Measurements from ENCODE around the gene ZNF438. TPM values are rescaled to one million over a fixed set of nuclear protein-coding genes. Genes with fewer than 3 reads are reported as not detected.

ZNF438 gene
- total and polyA plus RNA-seq, 10 of the 15 experiments (the other 5 are each of a cell fraction or from before 2014, with no cell fraction given), result 0.93 to 5.2 (median 1.9) TPM

GRCh38 chr10:30829901-30830300 is 201.8 kb downstream of the ZNF438 start:
- CTCF ChIA-PET, result interaction anchor here (1.2 kb wide), 1 partner anchor 10 kb away, joined by 3 read pairs; no protein-coding TSS in a partner anchor

More at GRCh38 chr10:30829901-30830300, 201.8 kb downstream of the ZNF438 start:
- ATAC-seq, result no peak
- Histone ChIP-seq H2AFZ (ENCODE audit: control insufficient read depth, low read depth, low read length) (no peak overlapping the region), H3K4me2 (ENCODE audit: control insufficient read depth, insufficient read depth) (no peak overlapping the region), H3K79me2 (ENCODE audit: control insufficient read depth, insufficient read depth, low read length) (no peaks in the 10 kb centered on the region), H3K4me3 (no peak overlapping the region), H3K9ac (ENCODE audit: control insufficient read depth, insufficient read depth, low read length) (no peak overlapping the region), H3K27me3 (replicated peaks in 1 of 2; ENCODE audit: control insufficient read depth in 2 of 2, insufficient read depth in 2 of 2, low read length in 1 of 2) (no peaks in the 10 kb centered on the region), H4K20me1 (ENCODE audit: control insufficient read depth, insufficient read depth) (no peaks in the 10 kb centered on the region), H3K9me3 (replicated peaks; ENCODE audit: control insufficient read depth, insufficient read depth, low read length) (no peaks in the 10 kb centered on the region), H3K27ac (ENCODE audit: control insufficient read depth, insufficient read depth) (no peak overlapping the region), H3K4me1 (ENCODE audit: control insufficient read depth, insufficient read depth, low read length) (no peaks in the 10 kb centered on the region), H3K36me3 (ENCODE audit: control insufficient read depth in 2 of 2, insufficient read depth in 2 of 2, low read length in 1 of 2) (no peaks in the 10 kb centered on the region)
- WGBS (ENCODE audit: insufficient coverage, insufficient replicate concordance, low lambda C conversion rate, missing lambda C conversion rate), result 2% methylated on average over 3 of the region's 3 CpGs
- no TSS peak for BruUV-seq (replicated peaks)
- DNase-seq (ENCODE audit: low read depth, low spot score), result no peak
- FAIRE-seq, result no peak
- intact Hi-C loops (cut with micrococcal nuclease; ENCODE audit: unreplicated experiment), result no loop called here
- SMC1A ChIA-PET (ENCODE audit: uncharacterized antibody, unreplicated experiment), result interaction anchor here (0.7 kb wide), 1 partner anchor 1049 kb away, joined by 3 read pairs; no protein-coding TSS in a partner anchor
- POLR2A ChIA-PET, result no interaction called here
- RAD21 ChIA-PET (ENCODE audit: unreplicated experiment), result no interaction called here
- in situ Hi-C loops (cut with MboI), result no loop called here
- no peak for TF ChIP-seq STAT1 (conservative IDR thresholded peaks at IDR 0.05)
- no peak for TF ChIP-seq ZSCAN29 (IDR thresholded peaks at IDR 0.05)
- TF ChIP-seq, protein P1, sequence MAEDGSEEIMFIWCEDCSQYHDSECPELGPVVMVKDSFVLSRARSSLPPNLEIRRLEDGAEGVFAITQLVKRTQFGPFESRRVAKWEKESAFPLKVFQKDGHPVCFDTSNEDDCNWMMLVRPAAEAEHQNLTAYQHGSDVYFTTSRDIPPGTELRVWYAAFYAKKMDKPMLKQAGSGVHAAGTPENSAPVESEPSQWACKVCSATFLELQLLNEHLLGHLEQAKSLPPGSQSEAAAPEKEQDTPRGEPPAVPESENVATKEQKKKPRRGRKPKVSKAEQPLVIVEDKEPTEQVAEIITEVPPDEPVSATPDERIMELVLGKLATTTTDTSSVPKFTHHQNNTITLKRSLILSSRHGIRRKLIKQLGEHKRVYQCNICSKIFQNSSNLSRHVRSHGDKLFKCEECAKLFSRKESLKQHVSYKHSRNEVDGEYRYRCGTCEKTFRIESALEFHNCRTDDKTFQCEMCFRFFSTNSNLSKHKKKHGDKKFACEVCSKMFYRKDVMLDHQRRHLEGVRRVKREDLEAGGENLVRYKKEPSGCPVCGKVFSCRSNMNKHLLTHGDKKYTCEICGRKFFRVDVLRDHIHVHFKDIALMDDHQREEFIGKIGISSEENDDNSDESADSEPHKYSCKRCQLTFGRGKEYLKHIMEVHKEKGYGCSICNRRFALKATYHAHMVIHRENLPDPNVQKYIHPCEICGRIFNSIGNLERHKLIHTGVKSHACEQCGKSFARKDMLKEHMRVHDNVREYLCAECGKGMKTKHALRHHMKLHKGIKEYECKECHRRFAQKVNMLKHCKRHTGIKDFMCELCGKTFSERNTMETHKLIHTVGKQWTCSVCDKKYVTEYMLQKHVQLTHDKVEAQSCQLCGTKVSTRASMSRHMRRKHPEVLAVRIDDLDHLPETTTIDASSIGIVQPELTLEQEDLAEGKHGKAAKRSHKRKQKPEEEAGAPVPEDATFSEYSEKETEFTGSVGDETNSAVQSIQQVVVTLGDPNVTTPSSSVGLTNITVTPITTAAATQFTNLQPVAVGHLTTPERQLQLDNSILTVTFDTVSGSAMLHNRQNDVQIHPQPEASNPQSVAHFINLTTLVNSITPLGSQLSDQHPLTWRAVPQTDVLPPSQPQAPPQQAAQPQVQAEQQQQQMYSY (CRISPR knock-in tag; IDR thresholded peaks at IDR 0.05), result no peak
- TF ChIP-seq MTA2 (IDR thresholded peaks at IDR 0.05; ENCODE audit: low read depth), result no peak
